Activated naive CD4-positive, alpha-beta T cell treated with anti-CD3 and anti-CD28 coated beads for 36 hours (primary cell): ENCODE results near the gene NDFIP2. TPM values are rescaled to one million over a fixed set of nuclear protein-coding genes. Genes with fewer than 3 reads are reported as not detected.

Experiments used
- CTCF ChIA-PET: fragments of 350-600 bp; sonication (Branson Sonifier 250); formaldehyde crosslinking; loops from one replicate; lab custom pipeline; 2021; ENCODE audit warnings: antibody characterized with exemption; lab: Charles Lee
- DNase-seq: peaks from one replicate; pipeline ENCODE4 v3.0.0-alpha.2; 2020
- H3K27ac Mint-ChIP-seq: one replicate; pipeline ENCODE4 v1.8.0; 2021; ENCODE audit warnings: mild to moderate bottlenecking, mixed read lengths
- H3K27me3 Mint-ChIP-seq: one replicate; pipeline ENCODE4 v1.8.0; 2021; ENCODE audit warnings: low read depth, mixed read lengths
- H3K36me3 Mint-ChIP-seq: one replicate; pipeline ENCODE4 v1.8.0; 2021; ENCODE audit warnings: low read depth, mixed read lengths
- H3K4me1 Mint-ChIP-seq: one replicate; pipeline ENCODE4 v1.8.0; 2021; ENCODE audit warnings: low read depth, mixed read lengths
- H3K4me3 Mint-ChIP-seq: one replicate; pipeline ENCODE4 v1.8.0; 2021; ENCODE audit warnings: mild to moderate bottlenecking, moderate library complexity, mixed read lengths
- H3K9me3 Mint-ChIP-seq: one replicate; pipeline ENCODE4 v1.8.0; 2021; ENCODE audit warnings: mixed read lengths
- intact Hi-C: fragments of 100-400 bp; cut with micrococcal nuclease; formaldehyde crosslinking; loops from one replicate; pipeline ENCODE4 v1.15.1; 2023
- total RNA-seq, 2 experiments: library from RNA; stranded (reverse); gene quantifications; one replicate each; pipeline ENCODE4 v1.2.3, GENCODE V29; 2021

NDFIP2 gene
- total RNA-seq, 2 experiments from 2014 or later = 89.5 to 90.8 TPM

DNA sequence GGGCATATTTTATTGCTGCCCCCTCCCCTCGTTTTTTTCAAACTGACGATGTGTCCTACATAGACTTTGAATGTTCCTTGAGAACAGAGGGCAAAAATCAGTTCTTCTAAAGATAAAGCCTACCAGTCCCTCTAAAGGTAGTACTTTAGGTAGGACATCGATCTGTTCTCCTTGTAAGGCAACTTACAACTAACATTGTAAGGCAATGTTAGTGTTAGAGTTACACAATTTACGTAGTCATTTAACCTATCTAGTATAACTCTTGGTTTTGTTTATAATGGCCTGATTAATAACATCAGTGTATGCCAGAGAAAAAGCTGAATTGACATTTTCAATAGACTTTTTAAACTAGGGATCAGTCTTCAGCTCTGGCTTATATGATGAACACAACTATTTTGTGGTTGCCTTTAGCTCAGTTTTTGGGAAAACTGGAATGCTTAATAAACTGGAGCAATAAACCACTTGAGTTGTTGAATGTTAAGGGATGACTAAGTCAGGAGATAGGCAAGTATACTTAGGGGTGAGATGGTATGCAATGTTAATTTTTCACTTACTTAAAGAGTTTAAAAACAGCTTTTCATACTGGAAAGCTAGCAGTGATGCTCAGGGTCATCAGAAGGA, 2.2 kb downstream of the NDFIP2 start:
- Mint-ChIP-seq H3K27ac (peak overlapping the region; percentile 97), H3K4me1 (peaks cover 69% of the 10 kb centered on the region), H3K27me3 (no peaks in the 10 kb centered on the region), H3K4me3 (peak overlapping the region; percentile 72), H3K36me3 (peaks cover 14% of the 10 kb centered on the region), H3K9me3 (no peaks in the 10 kb centered on the region)
- intact Hi-C loops = loop anchor here (5.0 to 10.0 kb wide), 3 partner anchors 161 to 828 kb away; partner anchors contain the start of gene OBI1
- DNase-seq = no peak
- CTCF ChIA-PET = interaction anchor here (0.7 to 3.2 kb wide), 8 partner anchors 11 to 67 kb away, joined by 3 to 25 read pairs (median 5); no protein-coding TSS in a partner anchor

DNA sequence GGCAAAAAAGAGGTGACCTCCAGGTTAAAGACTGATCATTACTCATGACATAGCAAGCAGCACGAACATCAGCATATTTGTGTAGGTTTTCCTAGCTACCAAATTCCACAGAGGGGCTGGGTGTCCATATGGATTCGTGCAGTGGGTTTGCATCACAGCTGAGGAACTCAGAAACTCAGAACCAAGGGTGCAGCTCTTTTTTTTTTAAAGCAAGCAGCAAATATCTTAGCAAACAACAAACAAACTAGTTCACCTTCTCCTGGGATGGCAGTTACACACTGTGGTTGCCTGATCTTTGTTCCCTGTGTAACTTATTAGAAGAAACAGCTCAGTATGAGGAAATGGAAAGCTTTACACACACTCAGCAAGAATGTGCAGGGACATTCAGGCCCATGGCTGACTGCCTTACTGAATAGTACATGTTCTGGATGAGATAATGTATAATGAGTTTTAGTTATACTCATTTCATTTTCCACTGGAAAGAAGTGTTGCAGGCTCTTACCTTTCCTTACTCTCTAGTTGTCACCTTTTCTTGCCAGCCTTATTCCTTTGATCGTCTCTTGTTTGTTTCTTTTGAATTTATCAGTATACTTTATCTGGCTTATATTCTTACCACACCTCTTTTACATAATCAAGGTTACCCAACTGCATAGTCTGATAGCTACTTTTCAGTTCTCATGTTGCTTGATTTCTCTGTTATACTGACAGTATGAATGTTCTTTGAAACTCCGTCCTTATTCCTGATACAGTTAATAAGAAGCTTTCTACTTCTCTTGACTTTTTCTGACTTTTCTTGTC, 4.3 kb downstream of the NDFIP2 start:
- Mint-ChIP-seq H3K27ac (peak overlapping the region; percentile 97), H3K27me3 (no peaks in the 10 kb centered on the region), H3K4me3 (peak overlapping the region; percentile 49), H3K36me3 (peaks cover 23% of the 10 kb centered on the region), H3K9me3 (no peaks in the 10 kb centered on the region), H3K4me1 (peaks cover 77% of the 10 kb centered on the region)
- peak; percentile 54 for DNase-seq
- intact Hi-C loops = loop anchor here (10.0 kb wide), 2 partner anchors 560 to 830 kb away; partner anchors contain the start of gene OBI1
- CTCF ChIA-PET = interaction anchor here (0.7 to 2.5 kb wide), 12 partner anchors 9 to 87 kb away, joined by 3 to 11 read pairs (median 3); no protein-coding TSS in a partner anchor

DNA sequence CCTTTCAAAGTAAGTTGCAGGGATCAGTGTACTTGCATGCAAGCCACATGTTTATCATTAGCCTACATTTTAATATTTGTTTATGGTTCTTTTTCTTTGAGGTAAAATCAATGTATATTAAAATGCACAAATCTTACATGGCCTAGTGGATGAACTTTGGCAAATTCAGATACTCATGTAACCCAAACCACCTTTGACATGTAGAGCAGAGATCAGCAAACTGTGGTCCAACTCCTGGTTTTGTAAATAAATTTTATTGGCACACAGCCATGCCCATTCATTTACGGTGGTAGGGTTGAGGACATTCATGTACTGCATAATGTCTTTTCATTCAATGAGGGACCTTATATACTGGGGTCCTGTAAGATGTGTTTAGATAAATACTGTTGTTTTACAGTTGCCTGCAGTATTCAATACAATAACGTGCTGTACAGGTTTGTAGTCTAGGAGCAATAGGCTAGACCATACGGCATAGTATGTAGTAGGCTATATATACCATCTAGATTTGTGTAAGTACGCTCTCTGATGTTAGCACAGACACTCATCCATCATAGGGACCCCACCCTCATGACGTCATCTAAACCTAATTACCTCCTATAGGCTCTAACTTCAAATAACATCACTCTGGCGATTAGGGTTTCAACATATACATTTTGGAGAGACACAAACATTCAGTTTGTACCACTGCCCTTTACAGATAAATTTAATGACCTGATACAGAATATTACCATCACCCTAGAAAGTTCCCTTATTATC, 5.7 kb downstream of the NDFIP2 start:
- Mint-ChIP-seq H3K4me3 (peak overlapping the region; percentile 27), H3K27ac (peak overlapping the region; percentile 97), H3K27me3 (no peaks in the 10 kb centered on the region), H3K36me3 (peaks cover 24% of the 10 kb centered on the region), H3K9me3 (no peaks in the 10 kb centered on the region), H3K4me1 (peaks cover 82% of the 10 kb centered on the region)
- intact Hi-C loops = loop anchor here (10.0 kb wide), 2 partner anchors 558 to 832 kb away; partner anchors contain the start of gene OBI1
- DNase-seq = no peak
- CTCF ChIA-PET = no interaction called here

DNA sequence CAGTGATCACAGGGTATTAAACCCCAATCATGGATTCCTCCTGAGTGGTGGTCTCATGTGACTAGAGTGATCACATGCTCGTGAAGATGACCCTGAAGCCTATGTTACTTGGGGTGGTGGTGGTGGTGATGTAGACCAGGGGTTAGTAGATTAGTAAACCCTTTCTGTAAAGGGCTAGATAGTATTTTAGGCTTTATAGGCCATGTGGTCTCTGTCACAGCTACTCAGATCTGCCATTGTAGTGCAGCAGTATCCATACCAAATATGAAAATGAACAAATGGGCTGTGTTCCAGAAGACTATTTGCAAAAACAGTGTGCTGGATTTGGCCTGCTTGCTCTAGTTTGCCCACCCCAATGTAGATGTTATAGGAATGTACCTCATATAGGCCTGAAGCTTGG, 9.4 kb downstream of the NDFIP2 start:
- intact Hi-C loops = loop anchor here (2.0 kb wide), 1 partner anchor 84 kb away; the partner anchor contains the start of gene RBM26
- H3K4me1 Mint-ChIP-seq = peaks cover 93% of the 10 kb centered on the region
- peaks cover 19% of the 10 kb centered on the region for H3K36me3 Mint-ChIP-seq
- no peak overlapping the region for H3K4me3 Mint-ChIP-seq
- no peak for DNase-seq
- no peaks in the 10 kb centered on the region for H3K9me3 Mint-ChIP-seq
- H3K27ac Mint-ChIP-seq = peak overlapping the region; percentile 92
- H3K27me3 Mint-ChIP-seq = no peaks in the 10 kb centered on the region
- CTCF ChIA-PET = interaction anchor here (2.7 kb wide), 1 partner anchor 9 kb away, joined by 9 read pairs; the partner anchor contains the start of gene NDFIP2

DNA sequence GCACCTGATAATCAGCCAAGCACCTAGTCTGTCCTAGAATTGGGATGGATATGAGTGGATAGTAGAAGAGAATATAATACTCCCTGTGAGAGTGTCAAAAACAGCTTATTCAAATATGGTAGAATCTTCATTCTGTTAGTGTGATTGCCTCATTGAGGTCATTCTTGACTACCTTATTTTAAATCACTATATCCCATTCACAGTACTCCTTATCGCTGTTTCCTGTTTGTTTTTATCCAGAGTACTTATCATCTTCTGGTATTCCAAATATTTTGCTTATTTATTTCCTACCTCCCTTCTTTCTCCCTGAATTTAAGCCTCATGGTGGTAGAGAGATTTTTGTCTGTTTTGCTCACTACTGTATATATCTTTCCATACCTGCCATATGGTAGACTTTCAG, 9.9 kb downstream of the NDFIP2 start:
- H3K36me3 Mint-ChIP-seq = peaks cover 16% of the 10 kb centered on the region
- CTCF ChIA-PET = interaction anchor here (2.7 kb wide), 1 partner anchor 10 kb away, joined by 9 read pairs; the partner anchor contains the start of gene NDFIP2
- H3K9me3 Mint-ChIP-seq = no peaks in the 10 kb centered on the region
- peaks cover 92% of the 10 kb centered on the region for H3K4me1 Mint-ChIP-seq
- H3K27me3 Mint-ChIP-seq = no peaks in the 10 kb centered on the region
- H3K27ac Mint-ChIP-seq = peak overlapping the region; percentile 92
- intact Hi-C loops = loop anchor here (2.0 kb wide), 1 partner anchor 84 kb away; the partner anchor contains the start of gene RBM26
- no peak for DNase-seq
- no peak overlapping the region for H3K4me3 Mint-ChIP-seq

DNA sequence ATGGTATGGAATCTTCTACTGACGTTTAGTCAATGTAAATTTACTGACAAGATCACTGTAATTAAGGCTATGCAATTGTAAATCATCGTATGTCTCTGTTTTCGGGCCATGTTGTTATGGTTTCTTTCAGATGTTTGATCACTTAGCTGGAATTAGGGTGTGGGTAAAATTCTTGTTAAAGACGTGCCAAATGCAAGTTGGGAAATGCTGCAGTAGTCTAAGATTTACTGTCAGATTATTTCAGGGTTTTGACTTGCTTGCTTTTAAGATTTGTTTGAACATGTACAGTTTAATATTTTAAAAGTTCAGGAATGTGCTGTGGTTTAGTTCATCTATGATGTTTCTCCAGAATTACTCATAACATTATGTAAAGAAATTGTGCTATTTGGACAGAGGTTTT, 10.8 kb downstream of the NDFIP2 start:
- Mint-ChIP-seq H3K36me3 (peaks cover 13% of the 10 kb centered on the region), H3K4me3 (peak overlapping the region; percentile 72), H3K27me3 (no peaks in the 10 kb centered on the region), H3K27ac (peak overlapping the region; percentile 92), H3K4me1 (peaks cover 91% of the 10 kb centered on the region), H3K9me3 (no peaks in the 10 kb centered on the region)
- intact Hi-C loops = loop anchor here (1.0 to 2.0 kb wide), 3 partner anchors 10 to 85 kb away; partner anchors contain the start of genes NDFIP2 and RBM26
- CTCF ChIA-PET = interaction anchor here (0.8 to 2.7 kb wide), 5 partner anchors 10 to 67 kb away, joined by 3 to 9 read pairs (median 4); partner anchors contain the start of gene NDFIP2
- DNase-seq = no peak

DNA sequence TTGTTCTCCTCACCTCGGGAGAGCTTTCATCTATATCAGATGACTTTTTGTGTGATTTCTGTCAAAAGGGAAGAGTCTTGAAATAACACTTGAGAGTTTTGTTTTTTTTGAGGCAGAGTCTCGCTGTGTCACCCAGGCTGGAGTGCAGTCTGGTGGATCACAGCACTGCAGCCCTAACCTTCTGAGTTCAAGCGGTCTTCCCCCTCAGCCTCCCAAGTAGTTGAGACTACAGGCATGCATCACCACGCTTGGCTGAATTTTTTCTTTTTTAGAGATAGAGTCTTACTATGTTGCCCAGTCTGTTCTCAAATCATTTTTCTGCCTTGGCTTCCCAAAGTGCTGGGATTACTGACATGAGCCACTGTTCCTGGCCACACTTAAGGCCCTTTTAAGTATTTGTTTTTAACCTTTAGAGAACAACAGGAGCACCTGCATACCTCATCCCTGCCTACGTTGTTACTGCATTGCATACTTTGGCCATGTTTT, 11.4 kb downstream of the NDFIP2 start:
- Mint-ChIP-seq H3K27ac (peak overlapping the region; percentile 92), H3K4me1 (peaks cover 90% of the 10 kb centered on the region), H3K27me3 (no peaks in the 10 kb centered on the region), H3K4me3 (peak overlapping the region; percentile 72), H3K36me3 (peaks cover 12% of the 10 kb centered on the region), H3K9me3 (no peaks in the 10 kb centered on the region)
- intact Hi-C loops = loop anchor here (1.0 kb wide), 2 partner anchors 9 to 11 kb away; partner anchors contain the start of gene NDFIP2
- CTCF ChIA-PET = interaction anchor here (0.8 to 2.7 kb wide), 5 partner anchors 9 to 68 kb away, joined by 3 to 9 read pairs (median 4); partner anchors contain the start of gene NDFIP2
- peak; percentile 68 for DNase-seq

DNA sequence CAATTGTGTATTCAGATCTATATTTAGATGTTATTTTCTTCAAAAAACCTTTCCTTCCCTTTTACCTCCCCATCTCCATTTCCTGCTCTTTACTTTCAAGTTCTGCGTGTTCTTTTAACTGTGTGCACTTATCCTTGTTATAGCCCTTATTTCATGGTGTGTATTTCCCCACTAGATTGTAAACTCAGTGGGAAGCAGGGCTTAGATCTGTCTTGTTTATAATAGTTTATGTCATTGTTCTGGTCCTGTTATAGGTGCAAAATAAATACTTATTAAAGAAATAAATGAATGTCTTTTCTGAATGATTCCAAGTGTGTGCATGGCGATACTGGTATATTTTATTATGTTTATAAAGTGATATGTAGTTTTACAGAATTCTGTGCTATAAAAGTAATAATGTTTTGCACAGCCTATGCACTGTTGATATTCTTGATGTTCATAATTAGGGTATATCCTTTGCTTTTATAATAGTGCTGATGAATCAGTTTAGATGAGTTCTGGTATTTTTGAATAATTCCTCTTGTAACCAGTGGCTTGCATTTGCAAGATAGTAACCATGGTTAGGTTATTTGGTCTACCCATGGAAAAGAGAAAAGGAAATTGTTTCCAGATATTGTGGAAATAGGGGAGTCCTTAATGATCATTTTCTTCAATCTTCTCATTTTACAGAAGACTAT, 12.1 kb downstream of the NDFIP2 start:
- Mint-ChIP-seq H3K36me3 (peaks cover 11% of the 10 kb centered on the region), H3K27me3 (no peaks in the 10 kb centered on the region), H3K27ac (peak overlapping the region; percentile 92), H3K4me3 (peak overlapping the region; percentile 72), H3K4me1 (peaks cover 89% of the 10 kb centered on the region), H3K9me3 (no peaks in the 10 kb centered on the region)
- intact Hi-C loops = loop anchor here (1.0 kb wide), 2 partner anchors 8 to 12 kb away; partner anchors contain the start of gene NDFIP2
- no peak for DNase-seq
- CTCF ChIA-PET = interaction anchor here (0.7 to 2.1 kb wide), 5 partner anchors 9 to 102 kb away, joined by 3 to 5 read pairs (median 4); no protein-coding TSS in a partner anchor

DNA sequence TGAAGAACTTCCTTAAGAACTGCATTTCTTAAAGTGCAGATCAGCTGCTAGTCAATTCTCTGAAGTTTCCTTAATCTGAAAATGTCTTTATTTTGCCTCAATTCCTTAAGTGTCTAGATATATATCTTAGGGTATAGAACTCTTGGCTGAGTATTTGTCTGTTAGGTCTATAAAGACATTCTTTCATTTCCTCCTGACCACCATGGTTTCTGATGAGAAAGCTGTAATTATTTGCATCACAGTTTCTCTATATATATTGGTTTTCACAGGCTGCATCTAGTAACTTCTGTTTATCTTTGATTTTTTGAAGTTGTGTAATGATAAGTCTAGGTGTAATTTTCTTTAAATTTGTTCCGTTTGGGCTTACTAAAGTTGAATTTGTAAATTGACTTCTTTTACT, 15.2 kb downstream of the NDFIP2 start:
- Mint-ChIP-seq H3K9me3 (peaks cover 2% of the 10 kb centered on the region), H3K4me3 (no peak overlapping the region), H3K4me1 (peaks cover 87% of the 10 kb centered on the region), H3K27me3 (no peaks in the 10 kb centered on the region), H3K27ac (no peak overlapping the region), H3K36me3 (peaks cover 8% of the 10 kb centered on the region)
- intact Hi-C loops = no loop called here
- DNase-seq = no peak
- CTCF ChIA-PET = interaction anchor here (1.6 kb wide), 1 partner anchor 72 kb away, joined by 4 read pairs; no protein-coding TSS in a partner anchor

DNA sequence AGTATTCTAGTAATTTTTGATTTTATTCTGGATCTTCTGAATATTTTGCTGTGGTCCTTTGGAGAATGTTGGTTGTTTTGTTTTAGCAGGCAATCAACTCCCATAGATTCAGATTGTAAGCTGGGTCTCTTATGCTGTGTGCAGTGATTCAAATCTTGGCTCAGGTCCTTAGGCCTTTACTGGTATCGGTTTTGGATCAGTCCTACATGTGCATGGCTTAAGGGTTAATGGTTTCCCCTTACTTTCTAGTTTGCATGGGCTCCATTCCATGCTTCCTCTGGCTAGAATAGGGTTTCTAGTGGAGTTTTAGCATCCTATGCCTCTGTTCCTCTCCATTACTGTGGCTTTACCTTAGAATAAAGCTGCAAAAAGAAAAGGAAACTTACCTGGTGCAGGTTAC, 16.1 kb downstream of the NDFIP2 start:
- Mint-ChIP-seq H3K27me3 (no peaks in the 10 kb centered on the region), H3K4me1 (peaks cover 87% of the 10 kb centered on the region), H3K9me3 (peaks cover 2% of the 10 kb centered on the region), H3K36me3 (peaks cover 7% of the 10 kb centered on the region), H3K27ac (no peak overlapping the region), H3K4me3 (no peak overlapping the region)
- CTCF ChIA-PET = interaction anchor here (0.6 to 1.6 kb wide), 3 partner anchors 12 to 73 kb away, joined by 3 to 7 read pairs (median 4); no protein-coding TSS in a partner anchor
- intact Hi-C loops = no loop called here
- no peak for DNase-seq
